Measurements from ENCODE around the gene SLC40A1.

Gene SLC40A1

GRCh38 chr2:189545418-189545817, 35.2 kb downstream of the SLC40A1 start:
- Histone ChIP-seq H2AFZ (ENCODE audit: low read depth, low read length) (no peak overlapping the region; the same call in 1 of the 2 replicates), H4K20me1 (ENCODE audit: insufficient read depth, low read length) (no peaks in the 10 kb centered on the region), H3K27me3 (ENCODE audit: low read depth, low read length) (no peaks in the 10 kb centered on the region), H3K27ac (ENCODE audit: low read length) (no peak overlapping the region), H3K4me3 (ENCODE audit: low read length) (no peak overlapping the region), H3K9me3 (ENCODE audit: insufficient read depth, low read length) (no peaks in the 10 kb centered on the region), H3K4me2 (ENCODE audit: low read length) (no peak overlapping the region), H3K9ac (ENCODE audit: low read length) (no peak overlapping the region), H3K4me1 (ENCODE audit: low read length) (no peaks in the 10 kb centered on the region), H3K36me3 (replicated peaks; ENCODE audit: low read depth, low read length) (no peaks in the 10 kb centered on the region), H3K79me2 (ENCODE audit: low read length) (no peaks in the 10 kb centered on the region)
- TF ChIP-seq, protein P1, sequence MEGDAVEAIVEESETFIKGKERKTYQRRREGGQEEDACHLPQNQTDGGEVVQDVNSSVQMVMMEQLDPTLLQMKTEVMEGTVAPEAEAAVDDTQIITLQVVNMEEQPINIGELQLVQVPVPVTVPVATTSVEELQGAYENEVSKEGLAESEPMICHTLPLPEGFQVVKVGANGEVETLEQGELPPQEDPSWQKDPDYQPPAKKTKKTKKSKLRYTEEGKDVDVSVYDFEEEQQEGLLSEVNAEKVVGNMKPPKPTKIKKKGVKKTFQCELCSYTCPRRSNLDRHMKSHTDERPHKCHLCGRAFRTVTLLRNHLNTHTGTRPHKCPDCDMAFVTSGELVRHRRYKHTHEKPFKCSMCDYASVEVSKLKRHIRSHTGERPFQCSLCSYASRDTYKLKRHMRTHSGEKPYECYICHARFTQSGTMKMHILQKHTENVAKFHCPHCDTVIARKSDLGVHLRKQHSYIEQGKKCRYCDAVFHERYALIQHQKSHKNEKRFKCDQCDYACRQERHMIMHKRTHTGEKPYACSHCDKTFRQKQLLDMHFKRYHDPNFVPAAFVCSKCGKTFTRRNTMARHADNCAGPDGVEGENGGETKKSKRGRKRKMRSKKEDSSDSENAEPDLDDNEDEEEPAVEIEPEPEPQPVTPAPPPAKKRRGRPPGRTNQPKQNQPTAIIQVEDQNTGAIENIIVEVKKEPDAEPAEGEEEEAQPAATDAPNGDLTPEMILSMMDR (IDR thresholded peaks at IDR 0.05; ENCODE audit: low read depth, low read length), result no peak
- TF ChIP-seq EZH2phosphoT487 (IDR thresholded peaks at IDR 0.05; ENCODE audit: low read depth), result no peak

DNA sequence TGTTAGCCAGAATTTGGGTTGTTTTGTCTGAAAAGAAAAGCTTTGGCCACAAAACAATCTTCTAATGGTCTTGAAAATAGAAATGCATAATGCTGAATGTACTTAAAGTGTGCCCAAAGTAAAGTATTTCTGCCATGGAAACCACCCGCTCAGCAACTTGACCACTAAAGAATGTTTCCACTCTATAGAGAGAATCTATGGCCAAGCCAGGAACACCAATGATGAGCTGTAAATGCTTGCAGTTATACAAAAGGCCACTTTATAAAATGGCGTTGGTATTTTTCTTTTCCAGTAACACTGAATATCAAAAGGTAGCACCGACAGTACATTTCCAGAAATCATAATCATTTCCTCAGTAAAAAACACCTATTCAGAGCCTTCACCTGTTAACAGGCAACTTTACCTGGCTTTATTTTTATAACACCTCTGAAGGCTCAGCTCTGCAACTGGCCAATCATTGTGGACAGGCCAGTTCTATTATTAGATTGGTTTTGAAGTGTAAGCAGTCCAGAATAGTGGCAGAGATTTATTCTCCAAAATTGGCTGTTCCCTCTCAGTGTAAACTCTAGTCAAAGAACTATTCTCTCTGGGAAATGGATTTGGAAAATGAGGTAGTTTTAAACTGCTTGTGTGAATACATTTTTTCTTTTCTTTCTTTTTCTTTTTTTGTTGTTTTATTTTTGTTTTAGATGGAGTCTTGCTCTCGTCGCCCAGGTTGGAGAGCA, 36.1 kb downstream of the SLC40A1 start:
- no peak overlapping the region for H3K27ac ChIP-seq (ENCODE audit: low read length)
- no peak overlapping the region for H3K4me3 ChIP-seq (ENCODE audit: low read length)
- no peaks in the 10 kb centered on the region for H3K9me3 ChIP-seq (ENCODE audit: insufficient read depth, low read length)
- H3K4me1 ChIP-seq (ENCODE audit: low read length), result no peaks in the 10 kb centered on the region
- TF ChIP-seq, protein P1 (IDR thresholded peaks at IDR 0.05; ENCODE audit: low read depth, low read length), result no peak
- no peak for TF ChIP-seq EZH2phosphoT487 (IDR thresholded peaks at IDR 0.05; ENCODE audit: low read depth)
- no peak overlapping the region for H3K9ac ChIP-seq (ENCODE audit: low read length)
- no peaks in the 10 kb centered on the region for H3K27me3 ChIP-seq (ENCODE audit: low read depth, low read length)
- H3K79me2 ChIP-seq (ENCODE audit: low read length), result no peaks in the 10 kb centered on the region
- H2AFZ ChIP-seq (ENCODE audit: low read depth, low read length), result no peak overlapping the region
- H4K20me1 ChIP-seq (ENCODE audit: insufficient read depth, low read length), result no peaks in the 10 kb centered on the region
- H3K4me2 ChIP-seq (ENCODE audit: low read length), result no peak overlapping the region
- H3K36me3 ChIP-seq (replicated peaks; ENCODE audit: low read depth, low read length), result no peaks in the 10 kb centered on the region

GRCh38 chr2:189543367-189543766, 37.2 kb downstream of the SLC40A1 start:
- no peaks in the 10 kb centered on the region for H3K27me3 ChIP-seq (ENCODE audit: low read depth, low read length)
- H3K4me1 ChIP-seq (ENCODE audit: low read length), result no peaks in the 10 kb centered on the region
- no peak overlapping the region for H3K9ac ChIP-seq (ENCODE audit: low read length)
- H3K36me3 ChIP-seq (replicated peaks; ENCODE audit: low read depth, low read length), result no peaks in the 10 kb centered on the region
- H3K79me2 ChIP-seq (ENCODE audit: low read length), result no peaks in the 10 kb centered on the region
- no peak overlapping the region for H2AFZ ChIP-seq (ENCODE audit: low read depth, low read length)
- no peak overlapping the region for H3K27ac ChIP-seq (ENCODE audit: low read length)
- no peaks in the 10 kb centered on the region for H3K9me3 ChIP-seq (ENCODE audit: insufficient read depth, low read length)
- TF ChIP-seq, protein P1 (IDR thresholded peaks at IDR 0.05; ENCODE audit: low read depth, low read length), result no peak
- TF ChIP-seq EZH2phosphoT487 (IDR thresholded peaks at IDR 0.05; ENCODE audit: low read depth), result no peak
- H4K20me1 ChIP-seq (ENCODE audit: insufficient read depth, low read length), result no peaks in the 10 kb centered on the region
- no peak overlapping the region for H3K4me3 ChIP-seq (ENCODE audit: low read length)
- no peak overlapping the region for H3K4me2 ChIP-seq (ENCODE audit: low read length)

DNA sequence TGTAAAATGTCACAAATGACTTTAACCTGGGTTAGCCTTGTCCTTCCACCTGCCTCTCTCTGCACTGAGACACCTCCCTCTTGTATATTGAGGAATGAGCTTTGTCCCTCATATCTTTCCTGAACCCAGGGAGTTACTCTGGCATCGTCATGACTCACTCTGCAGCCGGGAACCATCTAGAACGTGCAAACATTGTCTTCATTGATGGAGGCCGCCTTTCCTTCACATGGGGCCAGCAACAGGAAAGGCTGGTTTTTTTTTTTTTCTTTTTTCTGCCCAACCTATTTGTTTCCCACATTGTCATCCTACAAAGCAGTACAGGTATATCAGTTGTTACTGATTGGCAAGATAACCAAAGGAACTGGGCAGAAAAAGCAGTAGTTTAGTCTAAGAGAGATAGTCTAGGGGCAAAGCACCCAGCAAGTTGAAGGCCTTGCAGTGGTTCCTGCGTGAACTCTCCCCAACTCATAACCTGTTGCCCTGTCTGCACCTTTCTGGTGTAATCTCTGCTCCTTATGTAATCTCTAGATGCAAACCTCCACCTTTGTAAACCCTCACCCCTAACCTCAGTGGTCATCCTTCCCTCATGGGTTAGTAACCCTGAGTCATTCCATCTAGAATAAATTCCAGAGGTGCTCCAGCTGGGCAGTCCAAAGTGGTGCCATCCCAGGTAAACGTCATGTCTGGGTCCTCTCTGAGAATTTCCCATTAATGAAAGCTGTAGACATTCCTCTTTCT, 38.3 kb downstream of the SLC40A1 start:
- no peak overlapping the region for H3K9ac ChIP-seq (ENCODE audit: low read length)
- H3K4me1 ChIP-seq (ENCODE audit: low read length), result no peaks in the 10 kb centered on the region
- no peak overlapping the region for H3K4me3 ChIP-seq (ENCODE audit: low read length)
- TF ChIP-seq EZH2phosphoT487 (IDR thresholded peaks at IDR 0.05; ENCODE audit: low read depth), result no peak
- TF ChIP-seq, protein P1 (IDR thresholded peaks at IDR 0.05; ENCODE audit: low read depth, low read length), result no peak
- H2AFZ ChIP-seq (ENCODE audit: low read depth, low read length), result no peak overlapping the region
- no peaks in the 10 kb centered on the region for H3K79me2 ChIP-seq (ENCODE audit: low read length)
- H3K36me3 ChIP-seq (replicated peaks; ENCODE audit: low read depth, low read length), result no peaks in the 10 kb centered on the region
- H4K20me1 ChIP-seq (ENCODE audit: insufficient read depth, low read length), result no peaks in the 10 kb centered on the region
- H3K27me3 ChIP-seq (ENCODE audit: low read depth, low read length), result no peaks in the 10 kb centered on the region; the same call in 1 of the 2 replicates
- no peak overlapping the region for H3K4me2 ChIP-seq (ENCODE audit: low read length)
- no peak overlapping the region for H3K27ac ChIP-seq (ENCODE audit: low read length)
- no peaks in the 10 kb centered on the region for H3K9me3 ChIP-seq (ENCODE audit: insufficient read depth, low read length)

All from OCI-LY3 (cell line).